Measurements from ENCODE around the gene MAGI1. TPM values are rescaled to one million over a fixed set of nuclear protein-coding genes. Genes with fewer than 3 reads are reported as not detected.

The MAGI1 gene
- total RNA-seq, 1 experiment from 2014 or later = 38.6 TPM

DNA sequence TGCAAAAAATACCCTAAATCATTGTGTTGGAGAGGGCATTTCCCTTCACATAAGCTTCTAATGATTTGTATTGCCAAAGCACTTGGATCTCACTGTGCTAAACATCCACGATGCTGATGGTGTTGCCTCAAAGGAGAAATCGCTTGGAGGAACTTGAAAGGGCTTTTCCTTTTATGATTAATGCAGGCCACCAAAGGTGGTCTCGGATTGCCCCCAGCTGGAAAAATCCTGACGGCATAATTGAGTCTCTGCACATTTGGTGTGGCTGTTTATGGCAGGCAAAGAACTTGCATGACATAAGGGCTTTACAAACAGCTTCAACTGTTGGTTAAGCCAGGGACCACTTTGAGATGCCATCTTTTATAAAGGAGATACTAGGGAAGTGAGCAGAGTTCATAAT lies 687.0 kb downstream of the MAGI1 start:
- H3K4me3 ChIP-seq (replicated peaks in 1 of 2; ENCODE audit: low read depth in 1 of 2, low read length in 2 of 2) = no peak overlapping the region
- DNase-seq (ENCODE audit: low read depth, low spot score) = no peak
- H3K4me1 ChIP-seq (ENCODE audit: control insufficient read depth in 1 of 2, insufficient read depth in 2 of 2, low read length in 2 of 2) = no peaks in the 10 kb centered on the region
- no peaks in the 10 kb centered on the region for H4K20me1 ChIP-seq (ENCODE audit: insufficient read depth)
- ATAC-seq = no peak
- TF ChIP-seq, protein P1, sequence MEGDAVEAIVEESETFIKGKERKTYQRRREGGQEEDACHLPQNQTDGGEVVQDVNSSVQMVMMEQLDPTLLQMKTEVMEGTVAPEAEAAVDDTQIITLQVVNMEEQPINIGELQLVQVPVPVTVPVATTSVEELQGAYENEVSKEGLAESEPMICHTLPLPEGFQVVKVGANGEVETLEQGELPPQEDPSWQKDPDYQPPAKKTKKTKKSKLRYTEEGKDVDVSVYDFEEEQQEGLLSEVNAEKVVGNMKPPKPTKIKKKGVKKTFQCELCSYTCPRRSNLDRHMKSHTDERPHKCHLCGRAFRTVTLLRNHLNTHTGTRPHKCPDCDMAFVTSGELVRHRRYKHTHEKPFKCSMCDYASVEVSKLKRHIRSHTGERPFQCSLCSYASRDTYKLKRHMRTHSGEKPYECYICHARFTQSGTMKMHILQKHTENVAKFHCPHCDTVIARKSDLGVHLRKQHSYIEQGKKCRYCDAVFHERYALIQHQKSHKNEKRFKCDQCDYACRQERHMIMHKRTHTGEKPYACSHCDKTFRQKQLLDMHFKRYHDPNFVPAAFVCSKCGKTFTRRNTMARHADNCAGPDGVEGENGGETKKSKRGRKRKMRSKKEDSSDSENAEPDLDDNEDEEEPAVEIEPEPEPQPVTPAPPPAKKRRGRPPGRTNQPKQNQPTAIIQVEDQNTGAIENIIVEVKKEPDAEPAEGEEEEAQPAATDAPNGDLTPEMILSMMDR (IDR thresholded peaks at IDR 0.05 in 2 of 3, conservative IDR thresholded peaks at IDR 0.05 in 1 of 3; ENCODE audit: borderline replicate concordance in 1 of 3, insufficient read depth in 1 of 3, low read depth in 2 of 3, low read length in 2 of 3) = no peak
- TF ChIP-seq TCF7L2 (IDR thresholded peaks at IDR 0.05; ENCODE audit: borderline replicate concordance, extremely low read depth, insufficient read depth, insufficient read length) (no peak), ZFX (IDR thresholded peaks at IDR 0.05) (no peak)
- TF ChIP-seq, protein P2, sequence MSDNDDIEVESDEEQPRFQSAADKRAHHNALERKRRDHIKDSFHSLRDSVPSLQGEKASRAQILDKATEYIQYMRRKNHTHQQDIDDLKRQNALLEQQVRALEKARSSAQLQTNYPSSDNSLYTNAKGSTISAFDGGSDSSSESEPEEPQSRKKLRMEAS (IDR thresholded peaks at IDR 0.05) = no peak
- H3K9me2 ChIP-seq (ENCODE audit: insufficient read depth) = no peaks in the 10 kb centered on the region
- H3K36me3 ChIP-seq (ENCODE audit: control insufficient read depth in 1 of 2, insufficient read depth in 2 of 2, low read length in 2 of 2) = peaks cover 0 to 3% of the 10 kb centered on the region in 2 experiments; a peak in 1 of 4 replicates
- H3K79me2 ChIP-seq (ENCODE audit: insufficient read depth, low read length) = no peaks in the 10 kb centered on the region
- no peak overlapping the region for H3K27ac ChIP-seq (ENCODE audit: low read depth, low read length)
- no peaks in the 10 kb centered on the region for H3K27me3 ChIP-seq (ENCODE audit: insufficient read depth, low read length)
- ChIA-PET POLR2A (no interaction called here), RAD21 (ENCODE audit: low non-redundant PET in 1 of 2, low total read pairs in 2 of 2, uncharacterized antibody in 2 of 2, unreplicated experiment in 2 of 2) (no interaction called here), CTCF (no interaction called here)
- H3K9ac ChIP-seq (ENCODE audit: low read length) = no peak overlapping the region
- H3K9me3 ChIP-seq (ENCODE audit: control insufficient read depth in 1 of 2, insufficient read depth in 1 of 2, low read depth in 1 of 2, low read length in 2 of 2) = no peaks in the 10 kb centered on the region
- BruUV-seq (replicated peaks) = no TSS peak
- no peak overlapping the region for H3K4me2 ChIP-seq (ENCODE audit: low read length)
- intact Hi-C loops (cut with micrococcal nuclease) = no loop called here
- no peak overlapping the region for H2AFZ ChIP-seq (ENCODE audit: low read depth, low read length, poor library complexity, severe bottlenecking)

DNA sequence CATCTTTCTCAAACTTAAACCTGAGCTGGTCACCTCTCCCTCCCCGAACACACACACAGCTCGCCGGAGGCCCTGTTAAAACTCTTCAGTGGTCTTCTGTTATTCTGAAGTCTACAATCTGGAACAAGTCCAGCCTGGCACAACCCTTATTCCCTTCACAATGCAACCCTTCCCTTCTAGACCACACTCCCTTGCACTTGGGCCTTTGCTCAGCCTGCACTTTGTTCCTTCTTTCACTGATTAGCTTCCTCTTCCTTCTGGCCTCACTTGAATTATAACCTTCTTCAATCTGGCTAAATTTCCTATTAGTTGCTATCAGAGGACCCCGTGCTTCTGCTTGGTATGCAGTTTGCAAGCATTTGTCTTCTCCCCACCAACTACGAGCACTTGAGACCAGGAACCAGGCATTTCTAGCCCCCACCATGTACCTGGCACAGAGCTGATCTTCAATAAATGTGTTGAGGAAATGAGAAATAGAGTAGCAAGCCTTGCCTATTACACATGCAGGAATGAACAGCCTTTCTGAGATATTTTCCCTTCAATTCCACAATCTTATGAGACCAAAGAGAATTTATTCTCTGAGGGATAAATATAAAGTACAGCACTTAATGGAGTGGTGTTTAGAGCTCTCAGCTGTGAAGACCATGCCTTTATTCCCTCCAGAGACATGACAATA lies 687.8 kb downstream of the MAGI1 start:
- H3K4me2 ChIP-seq (ENCODE audit: low read length) = no peak overlapping the region
- H3K9me2 ChIP-seq (ENCODE audit: insufficient read depth) = no peaks in the 10 kb centered on the region
- no peaks in the 10 kb centered on the region for H3K36me3 ChIP-seq (ENCODE audit: control insufficient read depth in 1 of 2, insufficient read depth in 2 of 2, low read length in 2 of 2)
- no peaks in the 10 kb centered on the region for H3K9me3 ChIP-seq (ENCODE audit: control insufficient read depth in 1 of 2, insufficient read depth in 1 of 2, low read depth in 1 of 2, low read length in 2 of 2)
- RAD21 ChIA-PET (ENCODE audit: low non-redundant PET in 1 of 2, low total read pairs in 2 of 2, uncharacterized antibody in 2 of 2, unreplicated experiment in 2 of 2) = no interaction called here
- H4K20me1 ChIP-seq (ENCODE audit: insufficient read depth) = no peaks in the 10 kb centered on the region
- BruUV-seq (replicated peaks) = no TSS peak
- intact Hi-C loops (cut with micrococcal nuclease) = no loop called here
- DNase-seq (ENCODE audit: low read depth, low spot score) (no peak), ATAC-seq (no peak)
- H3K4me1 ChIP-seq (ENCODE audit: control insufficient read depth in 1 of 2, insufficient read depth in 2 of 2, low read length in 2 of 2) = no peaks in the 10 kb centered on the region
- no peak overlapping the region for H2AFZ ChIP-seq (ENCODE audit: low read depth, low read length, poor library complexity, severe bottlenecking)
- no peaks in the 10 kb centered on the region for H3K27me3 ChIP-seq (ENCODE audit: insufficient read depth, low read length)
- H3K9ac ChIP-seq (ENCODE audit: low read length) = no peak overlapping the region
- H3K79me2 ChIP-seq (ENCODE audit: insufficient read depth, low read length) = no peaks in the 10 kb centered on the region
- no peak overlapping the region for H3K4me3 ChIP-seq (replicated peaks in 1 of 2; ENCODE audit: low read depth in 1 of 2, low read length in 2 of 2)
- TF ChIP-seq, protein P3, sequence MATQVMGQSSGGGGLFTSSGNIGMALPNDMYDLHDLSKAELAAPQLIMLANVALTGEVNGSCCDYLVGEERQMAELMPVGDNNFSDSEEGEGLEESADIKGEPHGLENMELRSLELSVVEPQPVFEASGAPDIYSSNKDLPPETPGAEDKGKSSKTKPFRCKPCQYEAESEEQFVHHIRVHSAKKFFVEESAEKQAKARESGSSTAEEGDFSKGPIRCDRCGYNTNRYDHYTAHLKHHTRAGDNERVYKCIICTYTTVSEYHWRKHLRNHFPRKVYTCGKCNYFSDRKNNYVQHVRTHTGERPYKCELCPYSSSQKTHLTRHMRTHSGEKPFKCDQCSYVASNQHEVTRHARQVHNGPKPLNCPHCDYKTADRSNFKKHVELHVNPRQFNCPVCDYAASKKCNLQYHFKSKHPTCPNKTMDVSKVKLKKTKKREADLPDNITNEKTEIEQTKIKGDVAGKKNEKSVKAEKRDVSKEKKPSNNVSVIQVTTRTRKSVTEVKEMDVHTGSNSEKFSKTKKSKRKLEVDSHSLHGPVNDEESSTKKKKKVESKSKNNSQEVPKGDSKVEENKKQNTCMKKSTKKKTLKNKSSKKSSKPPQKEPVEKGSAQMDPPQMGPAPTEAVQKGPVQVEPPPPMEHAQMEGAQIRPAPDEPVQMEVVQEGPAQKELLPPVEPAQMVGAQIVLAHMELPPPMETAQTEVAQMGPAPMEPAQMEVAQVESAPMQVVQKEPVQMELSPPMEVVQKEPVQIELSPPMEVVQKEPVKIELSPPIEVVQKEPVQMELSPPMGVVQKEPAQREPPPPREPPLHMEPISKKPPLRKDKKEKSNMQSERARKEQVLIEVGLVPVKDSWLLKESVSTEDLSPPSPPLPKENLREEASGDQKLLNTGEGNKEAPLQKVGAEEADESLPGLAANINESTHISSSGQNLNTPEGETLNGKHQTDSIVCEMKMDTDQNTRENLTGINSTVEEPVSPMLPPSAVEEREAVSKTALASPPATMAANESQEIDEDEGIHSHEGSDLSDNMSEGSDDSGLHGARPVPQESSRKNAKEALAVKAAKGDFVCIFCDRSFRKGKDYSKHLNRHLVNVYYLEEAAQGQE (IDR thresholded peaks at IDR 0.05; ENCODE audit: low read depth) = no peak
- no peak for TF ChIP-seq EZH2 (IDR thresholded peaks at IDR 0.05)
- TF ChIP-seq TCF7L2 (IDR thresholded peaks at IDR 0.05; ENCODE audit: borderline replicate concordance, extremely low read depth, insufficient read depth, insufficient read length) = no peak
- TF ChIP-seq POLR2AphosphoS5 (IDR thresholded peaks at IDR 0.05; ENCODE audit: low read depth, low read length) = no peak
- TF ChIP-seq POLR2A (IDR thresholded peaks at IDR 0.05; ENCODE audit: borderline replicate concordance, extremely low read depth, insufficient read depth, insufficient read length) = no peak
- TF ChIP-seq, protein P2 (IDR thresholded peaks at IDR 0.05) = no peak
- no peak for TF ChIP-seq EZH2phosphoT487 (IDR thresholded peaks at IDR 0.05; ENCODE audit: borderline replicate concordance)
- TF ChIP-seq FOSL1 (IDR thresholded peaks at IDR 0.05; ENCODE audit: low read depth) = no peak
- TF ChIP-seq SRF (IDR thresholded peaks at IDR 0.05; ENCODE audit: low read depth) = no peak
- no peak for TF ChIP-seq SIN3A (IDR thresholded peaks at IDR 0.05; ENCODE audit: low read depth)
- CTCF ChIA-PET = interaction anchor here (1.2 kb wide), 1 partner anchor 9 kb away, joined by 3 read pairs; no protein-coding TSS in a partner anchor
- POLR2A ChIA-PET = no interaction called here
- H3K27ac ChIP-seq (ENCODE audit: low read depth, low read length) = no peak overlapping the region
